Retina (tissue), 1 donor: ENCODE data around the gene TECPR1.

Source experiments
- DNase-seq: peaks from one replicate; pipeline ENCODE4 v3.0.0-alpha.2; 2016

The TECPR1 gene

DNA sequence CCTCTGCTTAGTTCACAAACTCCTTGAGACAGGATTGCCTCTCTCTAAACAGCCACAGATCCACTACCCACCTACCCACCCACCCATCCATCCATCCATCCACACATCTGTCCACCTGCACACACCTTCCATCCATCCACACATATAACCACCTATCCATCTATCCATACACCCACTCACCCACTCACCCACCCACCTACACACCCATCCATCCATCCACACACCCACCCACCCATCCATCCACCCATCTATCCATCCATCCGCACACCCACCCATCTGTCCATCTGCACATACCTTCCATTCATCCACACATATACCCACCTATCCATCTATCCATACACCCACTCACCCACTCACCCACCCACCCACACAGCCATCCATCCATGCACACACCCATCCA lies 9.7 kb downstream of the TECPR1 start:
- no peak for DNase-seq

DNA sequence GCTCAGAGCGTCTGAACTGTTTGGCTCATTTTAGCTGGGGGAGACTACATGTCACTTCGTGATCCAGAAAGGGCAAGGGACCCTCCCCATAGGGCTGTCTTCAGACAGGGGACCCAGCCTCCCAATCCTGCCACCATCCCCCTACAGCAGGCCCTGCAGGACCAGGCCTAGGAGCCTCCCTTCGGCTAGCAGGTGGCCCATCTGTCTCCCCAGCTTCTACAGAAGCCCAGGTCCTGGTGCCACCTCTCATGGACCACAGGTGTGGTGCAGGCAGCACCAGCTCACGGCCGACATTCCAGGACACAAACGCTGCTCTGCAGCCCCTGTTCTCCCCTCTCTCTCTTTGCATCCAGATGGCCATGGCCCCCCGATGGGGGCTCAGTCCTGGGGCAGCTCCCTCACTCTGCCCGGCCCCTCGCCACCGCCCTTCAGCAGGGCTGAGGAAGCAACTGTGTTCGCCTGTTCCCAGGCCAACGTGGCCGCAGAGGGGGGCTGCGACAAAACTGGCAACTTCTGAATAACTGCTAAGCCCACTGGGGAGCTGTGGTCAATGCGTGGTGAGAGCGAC lies 10.3 kb downstream of the TECPR1 start:
- no peak for DNase-seq

GRCh38 chr7:98240961-98241673 lies 10.9 kb downstream of the TECPR1 start:
- DNase-seq, result peak; percentile 39

DNA sequence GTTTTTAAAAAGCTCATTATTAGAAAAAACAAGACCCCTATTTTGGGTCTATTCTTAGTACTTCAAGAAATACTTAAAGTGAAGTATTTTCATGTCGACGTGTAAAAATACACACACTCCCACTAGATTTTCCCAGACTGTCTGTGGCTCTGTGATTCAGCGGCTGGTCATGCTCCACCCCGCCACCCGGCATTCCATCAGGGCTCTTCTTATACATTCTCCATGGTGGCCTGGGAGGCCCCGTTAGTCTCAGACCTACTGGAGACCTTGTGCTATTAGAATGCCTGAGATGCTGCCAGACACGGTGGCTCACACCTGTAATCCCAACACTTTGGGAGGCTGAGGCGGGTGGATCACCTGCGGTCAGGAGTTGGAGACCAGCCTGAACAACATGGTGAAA lies 13.1 kb downstream of the TECPR1 start:
- no peak for DNase-seq

GRCh38 chr7:98238076-98238475 lies 14.0 kb downstream of the TECPR1 start:
- no peak for DNase-seq

GRCh38 chr7:98236355-98237185 lies 15.5 kb downstream of the TECPR1 start:
- no peak for DNase-seq

DNA sequence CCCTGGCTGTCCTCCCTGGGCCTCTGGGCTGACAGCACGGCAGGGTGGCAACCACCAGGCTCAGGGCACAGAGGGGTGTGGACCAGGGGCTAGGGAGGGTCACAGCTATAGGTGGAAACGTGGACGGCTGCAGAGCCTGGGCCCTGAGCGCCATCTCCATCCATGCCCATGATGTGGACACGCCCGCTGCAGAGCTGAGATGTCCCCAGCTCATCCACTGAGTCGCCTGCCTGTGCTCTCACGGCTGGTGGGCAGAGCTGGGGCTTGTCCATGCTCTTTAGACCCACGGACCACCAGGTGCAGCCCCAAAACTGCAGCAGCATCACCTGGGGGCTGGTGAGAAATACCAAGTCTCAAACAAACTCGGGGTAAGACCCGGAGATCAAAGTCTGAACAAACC lies 16.1 kb downstream of the TECPR1 start:
- no peak for DNase-seq

- DNase-seq, result no peak
These were observed 17.4 kb downstream of the TECPR1 start for GRCh38 chr7:98234429-98235147.

GRCh38 chr7:98233219-98234070 lies 18.6 kb downstream of the TECPR1 start:
- DNase-seq, result no peak

- DNase-seq, result no peak
These were observed 19.2 kb downstream of the TECPR1 start for GRCh38 chr7:98232799-98233198.

GRCh38 chr7:98232263-98232585 lies 19.8 kb downstream of the TECPR1 start:
- DNase-seq, result no peak

DNA sequence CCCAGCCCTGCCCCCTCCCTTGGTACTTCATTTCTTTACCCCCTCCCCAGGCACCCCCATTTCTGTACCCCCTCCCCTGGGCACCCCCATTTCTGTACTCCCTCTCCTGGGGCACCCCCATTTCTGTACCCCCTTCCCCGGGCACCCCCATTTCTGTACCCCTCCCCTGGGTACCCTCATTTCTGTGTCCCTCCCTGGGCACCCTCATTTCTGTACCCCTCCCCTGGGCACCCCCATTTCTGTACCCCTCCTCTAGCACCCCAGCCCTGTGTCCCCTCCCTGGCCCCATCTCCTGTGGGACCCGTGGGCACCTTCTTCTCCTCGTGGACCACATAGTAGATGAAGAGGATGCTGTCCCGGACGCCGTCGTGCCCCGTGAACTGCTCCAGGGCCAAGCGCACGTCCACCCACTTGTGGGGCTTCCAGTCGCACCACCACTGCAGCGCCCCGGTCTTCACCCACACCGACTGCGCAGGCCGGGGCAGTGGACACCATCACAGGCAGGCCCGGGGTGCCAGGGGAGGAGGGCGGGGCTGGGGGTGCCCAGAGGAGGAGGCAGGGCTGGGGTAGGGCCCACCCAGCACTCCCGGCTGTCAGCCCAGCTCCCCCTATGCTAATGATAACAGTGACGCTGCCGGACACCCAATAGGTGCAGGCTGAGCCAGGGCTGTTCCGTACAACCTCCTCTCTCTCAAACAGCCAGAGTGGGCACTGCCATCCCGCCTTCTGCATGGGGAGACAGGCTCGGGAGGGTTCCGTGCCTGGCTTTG lies 20.4 kb downstream of the TECPR1 start:
- no peak for DNase-seq

DNA sequence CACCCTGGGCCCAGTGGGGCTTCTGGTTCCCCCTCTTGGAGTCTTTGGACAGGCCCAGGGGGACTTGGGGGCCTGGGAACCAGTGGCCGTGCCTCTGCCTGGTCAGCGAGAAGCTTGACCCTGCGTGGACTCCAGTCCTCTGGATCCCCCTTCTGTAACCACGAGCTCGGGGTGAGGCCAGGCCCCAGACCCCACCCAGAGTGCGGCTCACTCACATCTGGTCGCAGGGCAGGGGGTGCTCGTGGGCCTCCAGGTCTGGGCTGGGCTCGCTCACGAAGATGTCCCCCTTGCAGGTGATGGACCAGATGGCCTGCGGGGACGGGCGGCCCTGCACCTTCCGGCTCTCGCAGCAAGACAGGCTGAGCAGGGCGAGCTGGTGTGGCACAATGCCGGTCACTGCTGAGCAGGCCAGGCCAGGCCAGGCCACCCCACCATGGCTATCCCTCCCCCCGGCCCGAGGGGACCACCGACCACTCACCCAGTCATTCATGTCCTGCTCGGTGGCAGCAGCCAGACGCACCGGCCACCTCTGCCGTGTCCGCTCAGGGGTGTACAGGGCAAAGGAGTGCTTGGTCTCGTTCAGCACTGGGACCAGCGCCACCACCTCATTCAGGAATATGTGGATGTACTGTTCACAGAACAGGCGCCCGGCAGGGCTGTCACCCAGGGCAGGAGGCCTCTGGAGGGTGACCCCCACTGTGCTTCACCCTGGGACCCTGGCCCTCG lies 21.1 kb downstream of the TECPR1 start:
- no peak for DNase-seq

DNA sequence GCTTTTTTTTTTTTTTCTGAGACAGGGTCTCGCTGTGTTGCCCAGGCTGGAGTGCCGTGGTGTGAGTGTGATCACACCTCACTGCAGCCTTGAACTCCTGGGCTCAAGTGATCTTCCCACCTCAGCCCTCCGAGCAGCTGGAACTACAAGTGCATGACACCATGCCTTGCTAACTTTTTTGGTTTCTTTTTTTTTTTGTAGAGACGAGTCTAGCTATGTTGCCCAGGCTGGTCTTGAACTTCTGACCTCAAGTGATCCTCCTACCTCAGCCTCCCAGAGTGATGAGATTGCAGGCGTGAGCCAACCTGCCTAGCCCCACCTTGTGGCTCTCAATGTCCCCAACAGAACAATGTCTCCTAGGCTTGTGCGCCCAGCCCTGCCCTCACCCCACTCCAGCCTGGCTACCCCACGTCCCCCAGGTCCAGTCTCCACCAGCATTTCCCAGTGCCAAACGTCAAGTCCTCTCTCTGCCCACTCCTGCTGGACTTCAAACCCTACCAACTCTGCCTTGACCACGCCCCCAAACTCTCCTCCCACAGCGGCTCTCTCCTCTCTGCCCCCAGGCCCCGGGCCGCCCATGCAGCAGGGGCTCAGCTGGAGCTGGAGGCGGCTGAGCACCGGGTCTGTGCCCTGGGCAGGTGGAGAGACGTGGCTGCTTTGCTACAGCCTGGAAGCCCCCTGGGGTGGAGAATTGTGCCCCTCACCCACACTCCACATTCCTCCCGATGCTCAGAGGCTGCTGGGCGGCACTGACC lies 21.9 kb downstream of the TECPR1 start:
- DNase-seq, result no peak

DNA sequence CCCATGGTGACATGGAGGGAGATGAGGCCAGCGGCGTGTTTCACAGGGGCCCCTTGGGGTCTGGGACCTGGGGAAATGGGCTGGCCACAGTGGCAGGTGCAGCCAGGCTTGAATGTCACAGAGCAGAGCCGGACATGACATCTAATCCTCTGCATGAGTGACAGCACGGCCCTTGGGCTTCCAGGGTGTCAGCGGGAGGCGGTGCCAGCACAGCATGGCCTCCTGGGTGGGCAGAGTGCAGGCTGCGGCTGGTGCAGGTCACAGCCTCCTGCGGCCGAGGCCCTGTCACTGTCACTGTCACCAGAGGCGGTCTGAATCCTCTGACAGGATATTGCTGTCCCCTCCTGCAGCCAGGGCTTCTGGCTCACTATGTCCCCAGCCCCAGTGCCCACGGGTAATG lies 22.6 kb downstream of the TECPR1 start:
- DNase-seq, result no peak

GRCh38 chr7:98228801-98229200 lies 23.2 kb downstream of the TECPR1 start:
- no peak for DNase-seq

DNA sequence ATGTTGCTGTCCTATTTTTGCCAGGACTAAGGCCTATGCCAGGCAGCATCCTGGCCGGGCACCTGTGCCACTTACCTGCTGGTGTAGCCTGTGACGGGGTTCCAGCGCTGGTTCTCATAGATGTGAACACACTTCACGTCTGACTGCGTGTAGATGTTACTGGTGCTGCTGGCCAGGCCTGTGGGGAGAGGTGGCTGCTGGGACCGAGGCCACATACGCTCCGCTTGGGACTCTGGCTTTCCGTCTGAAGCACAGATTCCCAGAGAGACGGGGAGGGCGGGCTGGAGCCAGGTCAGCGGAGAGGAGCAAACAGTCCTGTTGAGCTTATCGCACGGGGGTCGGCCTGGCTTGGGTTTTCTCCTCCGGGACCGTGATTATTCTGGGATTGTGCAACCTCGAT lies 24.1 kb downstream of the TECPR1 start:
- no peak for DNase-seq

GRCh38 chr7:98225913-98226614 lies 26.0 kb downstream of the TECPR1 start:
- DNase-seq, result no peak

GRCh38 chr7:98224701-98225181 lies 27.3 kb downstream of the TECPR1 start:
- DNase-seq, result no peak
